Endothelial cell of umbilical vein (primary cell): ENCODE measurements around the gene KLHL30.

Experiments
- EZH2 ChIP-seq: IDR thresholded peaks from 2 replicates; pipeline ENCODE4 v1.6.1; 2012; ENCODE audit warnings: borderline replicate concordance, low read depth, mild to moderate bottlenecking, moderate library complexity, low read length, inconsistent platforms; ENCODE audit not compliant: severe bottlenecking
- FOS ChIP-seq: IDR thresholded peaks from 2 replicates; pipeline ENCODE4 v1.6.1; 2011; ENCODE audit warnings: mild to moderate bottlenecking, low read length, moderate library complexity, borderline replicate concordance; ENCODE audit not compliant: insufficient read depth
- JUN ChIP-seq: IDR thresholded peaks from 2 replicates; pipeline ENCODE4 v1.6.1; 2011; ENCODE audit warnings: borderline replicate concordance, low read depth; ENCODE audit not compliant: insufficient read length, insufficient read depth
- POLR2A ChIP-seq: IDR thresholded peaks from 2 replicates; pipeline ENCODE4 v1.6.1; 2012; ENCODE audit warnings: low read depth, mild to moderate bottlenecking, control low read depth, low read length
- POLR2AphosphoS5 ChIP-seq: IDR thresholded peaks from 2 replicates; pipeline ENCODE4 v1.6.1; 2012; ENCODE audit warnings: low read depth, mild to moderate bottlenecking, control low read depth, low read length, moderate library complexity; ENCODE audit not compliant: insufficient read depth
- TF ChIP-seq, protein P1 (sequence below), 2 donors: IDR thresholded peaks; 1 replicate in 1 of 2; 2 replicates in 1 of 2; pipeline ENCODE4 v1.5.1; 2011; ENCODE audit warnings: low read length in 2 of 2, mild to moderate bottlenecking in 2 of 2, moderate library complexity in 2 of 2, control low read depth in 1 of 2, inconsistent platforms in 1 of 2, low read depth in 1 of 2; ENCODE audit not compliant: insufficient read depth in 1 of 2; ENCODE audit errors: extremely low read depth in 1 of 2
- TF ChIP-seq, protein P2 (sequence below): IDR thresholded peaks from 2 replicates; pipeline ENCODE4 v1.6.1; 2011; ENCODE audit not compliant: insufficient read depth, insufficient read length

DNA sequence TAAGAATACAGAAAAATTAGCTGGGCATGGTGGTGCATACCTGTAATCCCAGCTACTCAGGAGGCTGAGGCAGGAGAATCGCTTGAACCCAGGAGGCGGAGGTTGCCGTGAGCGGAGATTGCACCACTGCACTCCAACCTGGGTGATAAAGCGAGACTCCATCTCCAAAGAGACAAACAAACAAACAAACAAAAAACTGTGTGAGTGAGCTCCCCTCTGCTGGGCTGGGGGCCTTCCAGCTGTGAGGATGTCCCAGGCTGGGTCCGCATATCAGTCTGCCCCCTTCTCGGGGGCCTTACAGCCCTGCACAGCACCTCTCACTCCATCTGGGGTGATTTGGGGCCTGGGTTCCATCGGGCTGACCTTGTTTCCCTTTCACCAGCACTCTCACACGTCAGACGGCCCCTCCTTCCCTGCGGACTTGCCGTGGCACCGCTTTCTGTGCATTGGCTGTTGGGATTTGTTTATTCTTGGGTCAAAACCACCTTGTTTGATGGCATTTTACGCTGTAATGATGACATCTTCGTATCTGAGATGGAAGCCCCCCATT, 2.8 kb upstream of the KLHL30 start:
- TF ChIP-seq POLR2A (no peak), EZH2 (no peak), JUN (no peak), FOS (no peak), POLR2AphosphoS5 (no peak)
- TF ChIP-seq, protein P1, sequence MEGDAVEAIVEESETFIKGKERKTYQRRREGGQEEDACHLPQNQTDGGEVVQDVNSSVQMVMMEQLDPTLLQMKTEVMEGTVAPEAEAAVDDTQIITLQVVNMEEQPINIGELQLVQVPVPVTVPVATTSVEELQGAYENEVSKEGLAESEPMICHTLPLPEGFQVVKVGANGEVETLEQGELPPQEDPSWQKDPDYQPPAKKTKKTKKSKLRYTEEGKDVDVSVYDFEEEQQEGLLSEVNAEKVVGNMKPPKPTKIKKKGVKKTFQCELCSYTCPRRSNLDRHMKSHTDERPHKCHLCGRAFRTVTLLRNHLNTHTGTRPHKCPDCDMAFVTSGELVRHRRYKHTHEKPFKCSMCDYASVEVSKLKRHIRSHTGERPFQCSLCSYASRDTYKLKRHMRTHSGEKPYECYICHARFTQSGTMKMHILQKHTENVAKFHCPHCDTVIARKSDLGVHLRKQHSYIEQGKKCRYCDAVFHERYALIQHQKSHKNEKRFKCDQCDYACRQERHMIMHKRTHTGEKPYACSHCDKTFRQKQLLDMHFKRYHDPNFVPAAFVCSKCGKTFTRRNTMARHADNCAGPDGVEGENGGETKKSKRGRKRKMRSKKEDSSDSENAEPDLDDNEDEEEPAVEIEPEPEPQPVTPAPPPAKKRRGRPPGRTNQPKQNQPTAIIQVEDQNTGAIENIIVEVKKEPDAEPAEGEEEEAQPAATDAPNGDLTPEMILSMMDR (IDR thresholded peaks at IDR 0.05; ENCODE audit: extremely low read depth in 1 of 2, insufficient read depth in 1 of 2, low read depth in 1 of 2, low read length in 2 of 2), result no peak
- TF ChIP-seq, protein P2, sequence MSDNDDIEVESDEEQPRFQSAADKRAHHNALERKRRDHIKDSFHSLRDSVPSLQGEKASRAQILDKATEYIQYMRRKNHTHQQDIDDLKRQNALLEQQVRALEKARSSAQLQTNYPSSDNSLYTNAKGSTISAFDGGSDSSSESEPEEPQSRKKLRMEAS, result no peak
